Measurements from ENCODE around the gene GALE. TPM values are rescaled to one million over a fixed set of nuclear protein-coding genes. Genes with fewer than 3 reads are reported as not detected.

Gene GALE
- total and polyA plus RNA-seq, 2 donors (not counting 3 experiments of a cell fraction or from before 2014, with no cell fraction given) = 42.9 to 64.7 TPM

- peak within 1 kb of the TSS; percentile 77 to 99 (median 95) for H3K4me3 ChIP-seq (replicated peaks in 1 of 3; ENCODE audit: insufficient read depth in 1 of 3, low read depth in 1 of 3, low read length in 3 of 3)
- H3K9me3 ChIP-seq (replicated peaks; ENCODE audit: control insufficient read depth, insufficient read depth, low read length) = no peaks in the 10 kb centered on the region
- dilution Hi-C loops (cut with MboI; ENCODE audit: extremely low pct_ligation_motif_present, low sequenced_read_pairs) (no loop called here), intact Hi-C loops (cut with micrococcal nuclease) (loop anchor here (1.0 to 2.0 kb wide), 3 partner anchors 9 to 18 kb away; partner anchors contain the start of genes GALE and PITHD1)
- H3K9me1 ChIP-seq (replicated peaks; ENCODE audit: control insufficient read depth, extremely low read depth, insufficient read depth, low read length) = no peaks in the 10 kb centered on the region
- FAIRE-seq = no peak
- peak within 1 kb of the TSS; percentile 41 for H2AFZ ChIP-seq (ENCODE audit: low read depth, low read length)
- peaks cover 22% of the 10 kb centered on the region for H3K4me1 ChIP-seq (ENCODE audit: control insufficient read depth, extremely low read depth, insufficient read depth, low read length)
- ChIA-PET POLR2A (interaction anchor here (1.7 to 1.8 kb wide), 2 partner anchors 9 to 12 kb away, joined by 7 to 16 read pairs; partner anchors contain the start of genes GALE and PITHD1), CTCF (interaction anchor here (1.2 to 3.3 kb wide), 4 partner anchors 11 to 35 kb away, joined by 4 to 22 read pairs (median 5); partner anchors contain the start of genes HMGCL and PITHD1)
- peak within 1 kb of the TSS; percentile 92 for H3K27ac ChIP-seq (ENCODE audit: insufficient read depth, low read depth, low read length)
- peak; percentile 86 for DNase-seq (ENCODE audit: low read depth, low spot score)
- TSS peak; percentile 96 for BruUV-seq (replicated peaks)
- peaks cover 9 to 27% of the 10 kb centered on the region in 2 experiments for H3K36me3 ChIP-seq (ENCODE audit: control insufficient read depth in 2 of 2, extremely low read depth in 1 of 2, insufficient read depth in 2 of 2, low read length in 2 of 2)
- no peak for TF ChIP-seq JUN (IDR thresholded peaks at IDR 0.05; ENCODE audit: borderline replicate concordance, insufficient read depth, insufficient read length, low read depth)
- TF ChIP-seq POLR2A (IDR thresholded peaks at IDR 0.05; ENCODE audit: low read depth, low read length) = peak; percentile 68
- no peak for TF ChIP-seq FOS (IDR thresholded peaks at IDR 0.05; ENCODE audit: borderline replicate concordance, insufficient read depth, low read length)
- peak; percentile 85 for TF ChIP-seq POLR2AphosphoS5 (IDR thresholded peaks at IDR 0.05; ENCODE audit: insufficient read depth, low read depth, low read length)
- peak in 1 of 2 donors; percentile 8 for TF ChIP-seq CTCF (IDR thresholded peaks at IDR 0.05; ENCODE audit: extremely low read depth in 1 of 2, insufficient read depth in 1 of 2, low read depth in 1 of 2, low read length in 2 of 2)
- TF ChIP-seq MAX (IDR thresholded peaks at IDR 0.05; ENCODE audit: insufficient read depth, insufficient read length) = no peak
- TF ChIP-seq GATA2 (IDR thresholded peaks at IDR 0.05; ENCODE audit: insufficient read depth, insufficient read length, low read depth, low read length) = no peak
- TF ChIP-seq MYC (IDR thresholded peaks at IDR 0.05; ENCODE audit: low read depth, low read length) = no peak
- TF ChIP-seq EZH2 (IDR thresholded peaks at IDR 0.05; ENCODE audit: borderline replicate concordance, low read depth, low read length, severe bottlenecking) = no peak
- no peaks in the 10 kb centered on the region for H3K27me3 ChIP-seq (ENCODE audit: control insufficient read depth in 2 of 2, insufficient read depth in 2 of 2, low read length in 2 of 2)
- peak within 1 kb of the TSS; percentile 88 for H3K9ac ChIP-seq (replicated peaks; ENCODE audit: extremely low read depth, insufficient read depth, low read length)
- no peaks in the 10 kb centered on the region for H4K20me1 ChIP-seq (replicated peaks; ENCODE audit: control insufficient read depth, extremely low read depth, insufficient read depth, low read length)
- peak within 1 kb of the TSS; percentile 93 for H3K4me2 ChIP-seq (ENCODE audit: insufficient read depth, low read length)
- peaks cover 24% of the 10 kb centered on the region for H3K79me2 ChIP-seq (ENCODE audit: control insufficient read depth, insufficient read depth, low read length)
These were observed 9.6 kb downstream of the GALE start, which contains the start of gene LYPLA2 for GRCh38 chr1:23790696-23791515. TSS of gene LYPLA2 (plus strand) at chr1:23791145. CDS start at chr1:23792683, 1,538 bp downstream.

Measured in endothelial cell of umbilical vein (primary cell).